ENCODE measurements around the gene MBD3.

MBD3 gene

GRCh38 chr19:1526979-1527649 lies 65.6 kb downstream of the MBD3 start:
- DNase-seq (ENCODE audit: low read depth, low spot score), result no peak
- H3K4me3 ChIP-seq (ENCODE audit: low read length), result no peak overlapping the region

- DNase-seq (ENCODE audit: low read depth, low spot score), result no peak
- no peak overlapping the region for H3K4me3 ChIP-seq (ENCODE audit: low read length)
Observed at GRCh38 chr19:1526066-1526778, 66.4 kb downstream of the MBD3 start.

GRCh38 chr19:1525343-1525742 lies 67.3 kb downstream of the MBD3 start:
- no peak overlapping the region for H3K4me3 ChIP-seq (ENCODE audit: low read length)
- DNase-seq (ENCODE audit: low read depth, low spot score), result no peak

GRCh38 chr19:1524972-1525325 lies 67.7 kb downstream of the MBD3 start:
- no peak overlapping the region for H3K4me3 ChIP-seq (ENCODE audit: low read length)
- DNase-seq (ENCODE audit: low read depth, low spot score), result no peak

- DNase-seq (ENCODE audit: low read depth, low spot score), result no peak
Observed at GRCh38 chr19:1524287-1524971, 68.2 kb downstream of the MBD3 start.

More at GRCh38 chr19:1524287-1524971, 68.2 kb downstream of the MBD3 start:
- H3K4me3 ChIP-seq (ENCODE audit: low read length), result no peak overlapping the region

All from Jurkat, Clone E6-1 (cell line).